DOHH2 (cell line): ENCODE measurements around the gene LDLRAD4.

ENCODE experiments used
- EZH2phosphoT487 ChIP-seq: fragments of 200-600 bp; sonication (generic); IDR thresholded peaks from 2 replicates; pipeline ENCODE4 v1.6.1; 2017; ENCODE audit warnings: borderline replicate concordance, mild to moderate bottlenecking, antibody characterized with exemption, low read length, moderate library complexity, mixed read lengths
- TF ChIP-seq, protein P1 (sequence below): fragments of 200-600 bp; sonication (generic); IDR thresholded peaks from one replicate; pipeline ENCODE4 v1.5.1; 2014; ENCODE audit warnings: antibody characterized with exemption, mild to moderate bottlenecking, low read depth, low read length; ENCODE audit not compliant: poor library complexity, severe bottlenecking

DNA sequence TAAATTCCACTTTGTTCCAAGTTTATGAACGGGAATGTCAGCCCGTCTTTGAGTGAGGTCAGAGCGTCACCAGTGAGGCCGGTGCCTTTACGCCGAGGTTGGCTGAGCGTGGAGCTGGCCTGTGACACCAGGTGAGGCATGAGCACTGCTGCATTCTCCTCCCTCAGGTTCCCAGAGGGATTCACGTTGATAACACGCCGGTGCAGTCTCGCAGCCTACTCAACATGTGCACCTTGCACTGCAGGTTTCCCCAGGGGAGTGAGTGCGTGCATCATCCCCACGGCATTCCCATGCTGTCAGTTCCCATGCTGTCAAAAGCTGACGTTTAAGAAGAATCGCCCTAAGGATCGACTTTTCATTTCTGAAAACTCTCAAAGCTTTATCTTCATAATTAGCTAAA, 213.3 kb downstream of the LDLRAD4 start:
- TF ChIP-seq, protein P1, sequence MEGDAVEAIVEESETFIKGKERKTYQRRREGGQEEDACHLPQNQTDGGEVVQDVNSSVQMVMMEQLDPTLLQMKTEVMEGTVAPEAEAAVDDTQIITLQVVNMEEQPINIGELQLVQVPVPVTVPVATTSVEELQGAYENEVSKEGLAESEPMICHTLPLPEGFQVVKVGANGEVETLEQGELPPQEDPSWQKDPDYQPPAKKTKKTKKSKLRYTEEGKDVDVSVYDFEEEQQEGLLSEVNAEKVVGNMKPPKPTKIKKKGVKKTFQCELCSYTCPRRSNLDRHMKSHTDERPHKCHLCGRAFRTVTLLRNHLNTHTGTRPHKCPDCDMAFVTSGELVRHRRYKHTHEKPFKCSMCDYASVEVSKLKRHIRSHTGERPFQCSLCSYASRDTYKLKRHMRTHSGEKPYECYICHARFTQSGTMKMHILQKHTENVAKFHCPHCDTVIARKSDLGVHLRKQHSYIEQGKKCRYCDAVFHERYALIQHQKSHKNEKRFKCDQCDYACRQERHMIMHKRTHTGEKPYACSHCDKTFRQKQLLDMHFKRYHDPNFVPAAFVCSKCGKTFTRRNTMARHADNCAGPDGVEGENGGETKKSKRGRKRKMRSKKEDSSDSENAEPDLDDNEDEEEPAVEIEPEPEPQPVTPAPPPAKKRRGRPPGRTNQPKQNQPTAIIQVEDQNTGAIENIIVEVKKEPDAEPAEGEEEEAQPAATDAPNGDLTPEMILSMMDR, result no peak
- no peak for TF ChIP-seq EZH2phosphoT487
